A673 (cell line): ENCODE data around the gene SLC20A1.

ENCODE experiments used
- EZH2 ChIP-seq: fragments of 200-600 bp; sonication (generic); IDR thresholded peaks from 2 replicates; pipeline ENCODE4 v1.6.1; 2017; ENCODE audit warnings: borderline replicate concordance, low read depth, mild to moderate bottlenecking, mixed read lengths, antibody characterized with exemption, low read length; ENCODE audit not compliant: poor library complexity, severe bottlenecking
- TF ChIP-seq, protein P1 (sequence below): fragments of 300-800, 200-600 bp; sonication (generic); conservative IDR thresholded peaks from 2 replicates; pipeline ENCODE4 v1.5.1; 2017; ENCODE audit warnings: low read depth, mild to moderate bottlenecking, antibody characterized with exemption, low read length, moderate library complexity, mixed read lengths

- TF ChIP-seq, protein P1, sequence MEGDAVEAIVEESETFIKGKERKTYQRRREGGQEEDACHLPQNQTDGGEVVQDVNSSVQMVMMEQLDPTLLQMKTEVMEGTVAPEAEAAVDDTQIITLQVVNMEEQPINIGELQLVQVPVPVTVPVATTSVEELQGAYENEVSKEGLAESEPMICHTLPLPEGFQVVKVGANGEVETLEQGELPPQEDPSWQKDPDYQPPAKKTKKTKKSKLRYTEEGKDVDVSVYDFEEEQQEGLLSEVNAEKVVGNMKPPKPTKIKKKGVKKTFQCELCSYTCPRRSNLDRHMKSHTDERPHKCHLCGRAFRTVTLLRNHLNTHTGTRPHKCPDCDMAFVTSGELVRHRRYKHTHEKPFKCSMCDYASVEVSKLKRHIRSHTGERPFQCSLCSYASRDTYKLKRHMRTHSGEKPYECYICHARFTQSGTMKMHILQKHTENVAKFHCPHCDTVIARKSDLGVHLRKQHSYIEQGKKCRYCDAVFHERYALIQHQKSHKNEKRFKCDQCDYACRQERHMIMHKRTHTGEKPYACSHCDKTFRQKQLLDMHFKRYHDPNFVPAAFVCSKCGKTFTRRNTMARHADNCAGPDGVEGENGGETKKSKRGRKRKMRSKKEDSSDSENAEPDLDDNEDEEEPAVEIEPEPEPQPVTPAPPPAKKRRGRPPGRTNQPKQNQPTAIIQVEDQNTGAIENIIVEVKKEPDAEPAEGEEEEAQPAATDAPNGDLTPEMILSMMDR, result no peak
- no peak for TF ChIP-seq EZH2
Observed at GRCh38 chr2:112687522-112687921, 41.8 kb downstream of the SLC20A1 start.
